Loucy (cell line): ENCODE results near the gene FPR2.

Source experiments
- CTCF ChIP-seq: fragments of 200-600 bp; sonication (generic); conservative IDR thresholded peaks from 2 replicates; pipeline ENCODE4 v1.5.1; 2014; ENCODE audit warnings: mild to moderate bottlenecking, antibody characterized with exemption, low read length
- EZH2phosphoT487 ChIP-seq: fragments of 200-600 bp; IDR thresholded peaks from 2 replicates; pipeline ENCODE4 v1.6.1; 2018; ENCODE audit warnings: antibody characterized with exemption, mild to moderate bottlenecking, moderate library complexity, borderline replicate concordance

GRCh38 chr19:51811344-51811743 is 50.4 kb downstream of the FPR2 start:
- no peak for TF ChIP-seq CTCF
- TF ChIP-seq EZH2phosphoT487, result no peak
